T-helper 17 cell (primary cell): Measurements from ENCODE around the gene TTC24. TPM values are rescaled to one million over a fixed set of nuclear protein-coding genes. Genes with fewer than 3 reads are reported as not detected.
"Not testable (repeated sequence)": the region's sequence is repeated elsewhere in the genome, so short reads cannot be mapped to it uniquely, and the experiment has no call there.

Source experiments
- ATAC-seq: fragments of 150-1000 bp; cut with Tn5 transposase; 2 replicates; pipeline ENCODE4 v1.10.0; 2021; ENCODE audit warnings: mild to moderate bottlenecking, moderate library complexity
- DNase-seq, 3 donors: peaks; one replicate each; pipeline versions ENCODE4 v3.0.0 to v3.0.0-alpha.2; 2020 to 2021
- H3K9me3 ChIP-seq: one replicate; pipeline ENCODE4 v1.7.0; 2013; ENCODE audit warnings: low read length, mild to moderate bottlenecking; ENCODE audit not compliant: control insufficient read depth, poor library complexity, severe bottlenecking
- H3K27ac Mint-ChIP-seq: one replicate; pipeline ENCODE4 v1.8.0; 2022; ENCODE audit warnings: mild to moderate bottlenecking, moderate library complexity, mixed read lengths
- H3K27me3 Mint-ChIP-seq: one replicate; pipeline ENCODE4 v1.8.0; 2022; ENCODE audit warnings: mixed read lengths
- H3K36me3 Mint-ChIP-seq: one replicate; pipeline ENCODE4 v1.8.0; 2022; ENCODE audit warnings: low read depth, mixed read lengths
- H3K4me1 Mint-ChIP-seq: one replicate; pipeline ENCODE4 v1.8.0; 2022; ENCODE audit warnings: mild to moderate bottlenecking, mixed read lengths
- H3K4me3 Mint-ChIP-seq: one replicate; pipeline ENCODE4 v1.8.0; 2022; ENCODE audit warnings: mild to moderate bottlenecking, moderate library complexity, mixed read lengths
- total RNA-seq, 4 donors: library from RNA in 2 of 4; stranded (reverse) in 2 of 4; gene quantifications; one replicate each; pipeline ENCODE4 v1.2.3 and lab custom pipeline; 2022 to 2026

The TTC24 gene
- total RNA-seq, 2 donors from 2014 or later, result 0.94 TPM; not detected in 1

- no peaks in the 10 kb centered on the region for H3K9me3 ChIP-seq
- Mint-ChIP-seq H3K4me1 (peaks cover 6% of the 10 kb centered on the region), H3K27ac (no peak overlapping the region), H3K4me3 (no peak overlapping the region), H3K27me3 (peaks cover 66% of the 10 kb centered on the region), H3K36me3 (peaks cover 11% of the 10 kb centered on the region)
- DNase-seq (no peak), ATAC-seq (no peak)
These were observed 50.4 kb downstream of the TTC24 start for GRCh38 chr1:156629823-156630449.

GRCh38 chr1:156631152-156631551, 51.6 kb downstream of the TTC24 start:
- not testable (repeated sequence) for H3K4me1 Mint-ChIP-seq, H3K27ac Mint-ChIP-seq, H3K36me3 Mint-ChIP-seq, H3K9me3 ChIP-seq, DNase-seq, ATAC-seq, H3K4me3 Mint-ChIP-seq
- H3K27me3 Mint-ChIP-seq, result peaks cover 66% of the 10 kb centered on the region

GRCh38 chr1:156632355-156632754, 52.8 kb downstream of the TTC24 start:
- Mint-ChIP-seq H3K27me3 (peaks cover 70% of the 10 kb centered on the region), H3K27ac (no peak overlapping the region), H3K4me3 (no peak overlapping the region), H3K36me3 (peaks cover 10% of the 10 kb centered on the region), H3K4me1 (no peaks in the 10 kb centered on the region)
- H3K9me3 ChIP-seq, result no peaks in the 10 kb centered on the region
- DNase-seq (no peak), ATAC-seq (no peak)

Other genes with a start within 250 kb of the TTC24 start
- 10 to 100 TPM; 75.3 to 77.6 TPM for gene CCT3, start 241.4 kb upstream of the TTC24 start, total RNA-seq
- gene TSACC, start 241.2 kb upstream of the TTC24 start, total RNA-seq, result under 1 TPM in 1 of 2 donors, not detected in 1; 0.40 TPM
- not detected for gene RHBG, start 210.5 kb upstream of the TTC24 start, total RNA-seq
- 100 to 1,000 TPM; 142 to 157 TPM for gene MEF2D, start 78.9 kb upstream of the TTC24 start, total RNA-seq
- gene IQGAP3, start 7.2 kb upstream of the TTC24 start, total RNA-seq, result not detected
- 10 to 100 TPM; 27.5 to 32.0 TPM for gene NAXE, start 12.1 kb downstream of the TTC24 start, total RNA-seq
- gene GPATCH4, start 21.8 kb downstream of the TTC24 start, total RNA-seq, result 10 to 100 TPM; 39.2 to 39.6 TPM
- gene HAPLN2, start 39.7 kb downstream of the TTC24 start, total RNA-seq, result under 1 TPM in 1 of 2 donors, not detected in 1; 0.35 TPM
- gene BCAN, start 62.4 kb downstream of the TTC24 start, total RNA-seq, result not detected
- gene NES, start 97.7 kb downstream of the TTC24 start, total RNA-seq, result not detected
- gene CRABP2, start 125.9 kb downstream of the TTC24 start, total RNA-seq, result 1 to 10 TPM; 1.5 to 4.5 TPM
- 10 to 100 TPM; 13.1 to 21.6 TPM for gene METTL25B, start 148.7 kb downstream of the TTC24 start, total RNA-seq
- gene ISG20L2, start 149.0 kb downstream of the TTC24 start, total RNA-seq, result 10 to 100 TPM; 41.4 to 54.2 TPM
- gene MRPL24, start 161.4 kb downstream of the TTC24 start, total RNA-seq, result 10 to 100 TPM; 18.7 to 25.1 TPM
- 100 to 1,000 TPM in 1 of 2 donors, 10 to 100 TPM in 1; 75.3 to 100 TPM for gene HDGF, start 172.0 kb downstream of the TTC24 start, total RNA-seq
- 10 to 100 TPM; 51.0 to 82.4 TPM for gene PRCC, start 187.8 kb downstream of the TTC24 start, total RNA-seq
- gene SH2D2A, start 237.1 kb downstream of the TTC24 start, total RNA-seq, result 100 to 1,000 TPM; 129 to 137 TPM